BE2C (cell line): ENCODE measurements around the gene SLC15A1.

Experiments used
- DNase-seq: peaks from one replicate; pipeline ENCODE4 v3.0.0-alpha.2; 2020
- H3K27me3 ChIP-seq: fragments of 250-450 bp; sonication (Bioruptor Pico); 2 replicates; pipeline ENCODE4 v1.5.1; 2020; ENCODE audit warnings: mild to moderate bottlenecking
- H3K36me3 ChIP-seq: fragments of 250-450 bp; sonication (Bioruptor Pico); 2 replicates; pipeline ENCODE4 v1.5.1; 2020; ENCODE audit warnings: mild to moderate bottlenecking
- H3K4me1 ChIP-seq: fragments of 250-450 bp; sonication (Bioruptor Pico); 2 replicates; pipeline ENCODE4 v1.5.1; 2020
- H3K4me3 ChIP-seq: 2 replicates; pipeline ENCODE4 v1.5.1; 2011; ENCODE audit warnings: low read depth, low read length
- H3K9me3 ChIP-seq: fragments of 250-450 bp; sonication (Bioruptor Pico); 2 replicates; pipeline ENCODE4 v1.5.1; 2020
- CTCF ChIP-seq: IDR thresholded peaks from 2 replicates; pipeline ENCODE4 v1.5.1; 2012; ENCODE audit warnings: mild to moderate bottlenecking, low read depth, low read length

SLC15A1 gene

GRCh38 chr13:98730441-98730840, 22.0 kb downstream of the SLC15A1 start:
- Histone ChIP-seq H3K9me3 (no peaks in the 10 kb centered on the region), H3K4me3 (no peak overlapping the region), H3K27me3 (no peaks in the 10 kb centered on the region), H3K4me1 (no peaks in the 10 kb centered on the region), H3K36me3 (no peaks in the 10 kb centered on the region)
- no peak for DNase-seq
- TF ChIP-seq CTCF, result no peak

GRCh38 chr13:98729658-98730057, 22.8 kb downstream of the SLC15A1 start:
- no peak for TF ChIP-seq CTCF
- no peak for DNase-seq
- no peaks in the 10 kb centered on the region for H3K4me1 ChIP-seq
- H3K4me3 ChIP-seq, result no peak overlapping the region
- H3K27me3 ChIP-seq, result no peaks in the 10 kb centered on the region
- no peaks in the 10 kb centered on the region for H3K9me3 ChIP-seq
- H3K36me3 ChIP-seq, result no peaks in the 10 kb centered on the region

GRCh38 chr13:98722958-98723357, 29.5 kb downstream of the SLC15A1 start:
- Histone ChIP-seq H3K36me3 (no peaks in the 10 kb centered on the region), H3K4me3 (no peak overlapping the region), H3K4me1 (no peaks in the 10 kb centered on the region), H3K27me3 (no peaks in the 10 kb centered on the region), H3K9me3 (no peaks in the 10 kb centered on the region)
- no peak for TF ChIP-seq CTCF
- DNase-seq, result no peak

GRCh38 chr13:98721825-98722510, 30.5 kb downstream of the SLC15A1 start:
- Histone ChIP-seq H3K9me3 (no peaks in the 10 kb centered on the region), H3K4me1 (no peaks in the 10 kb centered on the region), H3K27me3 (no peaks in the 10 kb centered on the region), H3K4me3 (no peak overlapping the region), H3K36me3 (no peaks in the 10 kb centered on the region)
- TF ChIP-seq CTCF, result no peak
- DNase-seq, result no peak

GRCh38 chr13:98719527-98720250, 32.8 kb downstream of the SLC15A1 start:
- no peaks in the 10 kb centered on the region for H3K4me1 ChIP-seq
- H3K9me3 ChIP-seq, result no peaks in the 10 kb centered on the region
- no peaks in the 10 kb centered on the region for H3K36me3 ChIP-seq
- H3K4me3 ChIP-seq, result no peak overlapping the region
- no peaks in the 10 kb centered on the region for H3K27me3 ChIP-seq
- DNase-seq, result no peak
- no peak for TF ChIP-seq CTCF

GRCh38 chr13:98717891-98718290, 34.6 kb downstream of the SLC15A1 start:
- Histone ChIP-seq H3K9me3 (no peaks in the 10 kb centered on the region), H3K27me3 (no peaks in the 10 kb centered on the region), H3K4me1 (no peaks in the 10 kb centered on the region), H3K4me3 (no peak overlapping the region), H3K36me3 (no peaks in the 10 kb centered on the region)
- no peak for TF ChIP-seq CTCF
- no peak for DNase-seq
